ENCODE data around the gene DDRGK1.

Gene DDRGK1

DNA sequence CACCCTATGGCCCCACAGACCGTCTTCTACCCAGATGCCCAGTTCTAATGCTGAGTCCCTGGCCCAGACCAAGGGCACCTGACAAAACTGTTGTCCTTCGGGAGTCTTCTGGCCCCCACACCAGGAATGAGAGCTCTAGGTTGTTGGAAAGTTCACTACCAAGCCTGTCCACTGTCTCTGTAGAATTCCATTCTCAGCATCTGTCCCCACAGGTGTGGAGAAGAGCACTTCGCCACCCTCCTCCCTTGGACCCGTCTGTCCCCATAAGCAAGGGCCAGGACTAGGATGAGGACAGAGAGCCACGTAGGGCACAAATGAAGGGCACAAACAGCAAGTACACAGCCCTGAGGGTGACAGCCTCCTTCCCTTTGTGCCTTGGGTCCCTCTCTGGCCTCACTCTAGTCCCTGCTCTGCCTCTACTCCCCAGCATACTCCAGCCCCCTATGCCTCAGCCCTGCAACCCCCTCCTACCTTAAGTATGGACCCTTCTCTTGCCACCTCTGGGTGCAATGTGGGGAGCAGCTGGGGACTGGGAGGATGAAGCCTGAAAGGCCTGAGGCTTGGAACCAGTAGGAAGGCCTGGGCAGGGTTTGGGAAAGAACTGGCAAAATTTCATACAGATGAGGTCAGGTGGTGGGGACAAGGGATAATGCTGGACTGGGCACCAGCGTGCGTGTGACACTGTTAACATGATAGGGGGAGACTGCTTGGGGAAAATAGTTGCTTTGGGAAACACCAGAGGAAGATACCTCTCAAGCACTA lies 35.5 kb downstream of the DDRGK1 start:
- no peaks in the 10 kb centered on the region for H3K36me3 ChIP-seq (ENCODE audit: insufficient read depth, low read length)
- H3K27me3 ChIP-seq (ENCODE audit: insufficient read depth, low read length, poor library complexity, severe bottlenecking): no peaks in the 10 kb centered on the region
- TF ChIP-seq CTCF (conservative IDR thresholded peaks at IDR 0.05; ENCODE audit: low read length): no peak
- no peak for TF ChIP-seq EZH2phosphoT487 (IDR thresholded peaks at IDR 0.05; ENCODE audit: borderline replicate concordance)
- no peaks in the 10 kb centered on the region for H3F3A ChIP-seq (ENCODE audit: low read depth)
- no peak overlapping the region for H3K4me2 ChIP-seq (ENCODE audit: low read depth, low read length, poor library complexity, severe bottlenecking)
- no peak overlapping the region for H3K4me3 ChIP-seq (ENCODE audit: low read length, poor library complexity, severe bottlenecking)
- H3K9me2 ChIP-seq (replicated peaks; ENCODE audit: low read depth, low read length): no peaks in the 10 kb centered on the region
- no peaks in the 10 kb centered on the region for H4K20me1 ChIP-seq (ENCODE audit: insufficient read depth, low read length, poor library complexity, severe bottlenecking)
- no peaks in the 10 kb centered on the region for H3K9me3 ChIP-seq (ENCODE audit: insufficient read depth, low read depth, low read length)
- peaks cover 4% of the 10 kb centered on the region for H3K4me1 ChIP-seq (ENCODE audit: insufficient read depth, low read length, poor library complexity, severe bottlenecking)
- no peak overlapping the region for H3K9ac ChIP-seq (ENCODE audit: low read depth, low read length, poor library complexity, severe bottlenecking)
- no peaks in the 10 kb centered on the region for H3K79me2 ChIP-seq (ENCODE audit: insufficient read depth, low read length)
- H2AFZ ChIP-seq (ENCODE audit: low read length): no peak overlapping the region

- Histone ChIP-seq H3K4me2 (ENCODE audit: low read depth, low read length, poor library complexity, severe bottlenecking) (no peak overlapping the region), H3K79me2 (ENCODE audit: insufficient read depth, low read length) (no peaks in the 10 kb centered on the region), H3K4me3 (ENCODE audit: low read length, poor library complexity, severe bottlenecking) (no peak overlapping the region), H3K27me3 (ENCODE audit: insufficient read depth, low read length, poor library complexity, severe bottlenecking) (no peaks in the 10 kb centered on the region), H4K20me1 (ENCODE audit: insufficient read depth, low read length, poor library complexity, severe bottlenecking) (no peaks in the 10 kb centered on the region), H3F3A (ENCODE audit: low read depth) (no peaks in the 10 kb centered on the region), H2AFZ (ENCODE audit: low read length) (no peak overlapping the region), H3K9me3 (ENCODE audit: insufficient read depth, low read depth, low read length) (no peaks in the 10 kb centered on the region), H3K9ac (ENCODE audit: low read depth, low read length, poor library complexity, severe bottlenecking) (no peak overlapping the region), H3K4me1 (ENCODE audit: insufficient read depth, low read length, poor library complexity, severe bottlenecking) (peaks cover 4% of the 10 kb centered on the region), H3K9me2 (replicated peaks; ENCODE audit: low read depth, low read length) (no peaks in the 10 kb centered on the region), H3K36me3 (ENCODE audit: insufficient read depth, low read length) (no peaks in the 10 kb centered on the region)
- no peak for TF ChIP-seq EZH2phosphoT487 (IDR thresholded peaks at IDR 0.05; ENCODE audit: borderline replicate concordance)
Observed at GRCh38 chr20:3168079-3168828, 36.2 kb downstream of the DDRGK1 start.

- Histone ChIP-seq H3K79me2 (ENCODE audit: insufficient read depth, low read length) (no peaks in the 10 kb centered on the region), H3K9me2 (replicated peaks; ENCODE audit: low read depth, low read length) (no peaks in the 10 kb centered on the region), H3F3A (ENCODE audit: low read depth) (no peaks in the 10 kb centered on the region), H3K27me3 (ENCODE audit: insufficient read depth, low read length, poor library complexity, severe bottlenecking) (no peaks in the 10 kb centered on the region), H3K36me3 (ENCODE audit: insufficient read depth, low read length) (no peaks in the 10 kb centered on the region), H3K4me1 (ENCODE audit: insufficient read depth, low read length, poor library complexity, severe bottlenecking) (peaks cover 3% of the 10 kb centered on the region), H3K4me3 (ENCODE audit: low read length, poor library complexity, severe bottlenecking) (no peak overlapping the region), H3K9ac (ENCODE audit: low read depth, low read length, poor library complexity, severe bottlenecking) (no peak overlapping the region), H2AFZ (ENCODE audit: low read length) (no peak overlapping the region), H3K9me3 (ENCODE audit: insufficient read depth, low read depth, low read length) (no peaks in the 10 kb centered on the region), H4K20me1 (ENCODE audit: insufficient read depth, low read length, poor library complexity, severe bottlenecking) (no peaks in the 10 kb centered on the region), H3K4me2 (ENCODE audit: low read depth, low read length, poor library complexity, severe bottlenecking) (no peak overlapping the region)
- TF ChIP-seq CTCF (conservative IDR thresholded peaks at IDR 0.05; ENCODE audit: low read length) (no peak), EZH2phosphoT487 (IDR thresholded peaks at IDR 0.05; ENCODE audit: borderline replicate concordance) (no peak)
Observed at GRCh38 chr20:3167738-3168078, 36.8 kb downstream of the DDRGK1 start.

All from Loucy (cell line).